NCI-H748 (cell line): ENCODE results near the gene LTC4S.

Experiments
- DNase-seq: peaks from one replicate; lab custom pipeline; 2025; ENCODE audit not compliant: unreplicated experiment; lab: John Stamatoyannopoulos, UW

Gene LTC4S

GRCh38 chr5:179840766-179841165 is 47.0 kb downstream of the LTC4S start:
- DNase-seq = no peak

DNA sequence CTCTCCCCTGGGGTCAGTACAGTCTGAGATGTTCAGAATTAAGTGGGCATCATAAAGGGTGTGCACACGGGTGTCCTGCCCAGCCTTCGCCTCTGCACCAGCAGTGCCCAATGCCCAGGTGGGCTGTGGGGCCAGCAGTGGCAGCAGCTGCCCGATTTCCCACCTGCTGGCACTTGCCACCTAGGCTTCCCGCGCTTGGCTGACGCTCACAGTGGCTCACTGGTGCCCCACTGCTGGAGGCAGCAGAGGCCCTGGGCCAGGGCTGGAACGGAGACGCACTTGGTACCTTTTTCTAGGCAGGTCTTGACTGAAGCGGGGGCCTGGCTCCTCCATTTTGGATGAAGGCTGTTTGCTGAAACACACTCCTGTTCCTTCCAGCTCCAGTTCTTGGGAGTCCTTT is 47.8 kb downstream of the LTC4S start:
- DNase-seq = no peak
